ENCODE measurements around the gene FXR2.
A peak's percentile ranks its signal among the peaks of the same experiment; 100 is the strongest.

The FXR2 gene

DNA sequence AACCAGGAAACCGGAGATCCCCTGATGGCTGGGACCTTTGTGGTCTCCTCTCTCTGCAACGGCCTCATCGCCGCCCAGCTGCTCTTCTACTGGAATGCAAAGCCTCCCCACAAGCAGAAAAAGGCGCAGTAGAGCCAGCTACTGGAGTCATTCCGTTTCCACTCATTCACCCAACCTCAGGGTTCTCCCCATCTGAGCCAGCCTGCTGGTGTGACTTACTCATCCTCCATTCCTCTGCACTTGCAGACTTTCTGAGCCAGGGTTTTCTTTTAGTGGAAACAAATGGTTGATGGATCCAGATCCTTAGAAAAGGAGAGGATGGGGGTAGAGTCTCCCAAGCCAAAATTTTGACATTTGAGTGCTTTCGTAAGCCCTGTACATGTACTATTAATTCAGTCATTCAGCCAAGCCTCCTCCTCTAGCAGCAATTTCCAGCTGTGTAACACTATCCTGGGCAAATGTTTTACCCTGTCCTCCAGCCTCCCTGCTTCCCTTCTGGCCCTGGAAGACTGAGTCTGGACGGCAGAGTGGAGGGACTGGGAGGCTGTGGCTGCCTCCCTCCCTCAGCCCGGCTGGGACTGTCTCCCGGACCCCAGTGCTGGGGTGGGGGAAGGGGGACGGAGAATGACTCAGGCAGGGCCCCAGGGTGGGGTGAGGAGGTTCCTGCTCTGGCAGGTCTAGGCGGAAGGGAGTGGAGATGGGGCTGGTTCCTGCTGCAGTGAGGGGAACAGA, 27.1 kb downstream of the FXR2 start:
- FAIRE-seq, result no peak

DNA sequence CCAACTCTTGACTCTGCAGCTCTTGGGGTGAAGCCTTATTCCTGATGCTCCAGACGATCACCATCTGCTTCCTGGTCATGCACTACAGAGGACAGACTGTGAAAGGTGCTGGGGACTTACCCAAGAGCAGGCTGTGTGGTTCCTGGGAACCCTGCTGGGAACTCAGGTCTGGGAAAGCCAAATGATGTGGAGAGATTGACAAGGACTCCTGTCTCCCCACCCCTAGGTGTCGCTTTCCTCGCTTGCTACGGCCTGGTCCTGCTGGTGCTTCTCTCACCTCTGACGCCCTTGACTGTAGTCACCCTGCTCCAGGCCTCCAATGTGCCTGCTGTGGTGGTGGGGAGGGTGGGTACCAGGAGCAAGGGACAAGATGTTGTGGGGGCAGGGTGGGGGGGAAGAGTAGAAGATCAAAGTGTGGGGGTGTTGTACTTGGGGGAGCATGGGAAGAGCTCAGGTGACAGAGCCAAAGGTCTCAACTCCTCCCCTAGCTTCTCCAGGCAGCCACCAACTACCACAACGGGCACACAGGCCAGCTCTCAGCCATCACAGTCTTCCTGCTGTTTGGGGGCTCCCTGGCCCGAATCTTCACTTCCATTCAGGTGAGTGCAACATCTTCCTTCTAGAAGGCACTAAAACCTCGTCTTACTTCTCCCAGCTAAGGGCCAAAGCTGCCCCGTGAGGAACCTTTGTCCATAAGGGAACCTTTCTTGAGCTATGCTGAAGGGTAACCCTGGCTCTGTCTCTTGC, 27.9 kb downstream of the FXR2 start:
- FAIRE-seq, result no peak

DNA sequence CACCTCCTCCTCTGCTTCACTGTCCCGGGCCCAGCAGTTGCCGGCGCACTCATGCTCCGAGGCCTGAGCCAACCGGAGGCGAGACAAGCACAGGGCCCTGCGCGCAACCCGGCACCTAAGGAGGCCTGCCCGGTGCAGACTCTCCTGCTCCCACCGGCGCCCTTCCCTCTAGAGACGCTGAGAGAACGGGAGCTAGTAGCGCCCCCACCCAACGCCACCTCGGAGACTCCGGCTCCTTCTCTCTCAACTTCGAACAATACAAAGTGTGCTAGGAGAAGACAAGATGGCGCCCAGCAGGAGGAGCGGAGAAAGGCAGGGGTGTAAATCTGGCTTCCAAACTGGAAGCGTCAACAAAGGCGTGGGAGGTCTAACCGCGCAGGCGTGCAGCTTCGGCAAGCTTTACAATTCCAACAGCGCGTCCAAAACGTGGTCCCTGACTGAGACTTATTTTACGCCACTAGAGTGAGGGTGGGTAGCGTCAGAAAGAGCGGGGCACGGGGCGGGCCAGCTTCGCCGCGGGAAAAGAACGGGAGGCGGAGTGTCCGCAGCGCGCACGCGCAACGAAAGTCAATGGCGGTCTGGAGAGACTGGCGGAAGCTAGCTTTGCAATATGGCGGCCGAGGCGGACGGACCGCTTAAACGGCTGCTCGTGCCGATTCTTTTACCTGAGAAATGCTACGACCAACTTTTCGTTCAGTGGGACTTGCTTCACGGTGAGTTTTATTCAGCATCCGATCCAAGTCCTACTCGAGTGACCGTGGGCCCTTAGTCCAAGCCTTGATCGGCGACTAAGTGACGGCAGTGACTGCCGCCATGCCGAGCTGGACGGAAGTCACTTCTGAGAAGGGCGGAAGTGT, 31.2 kb downstream of the FXR2 start, which contains the start of gene MPDU1:
Gene MPDU1, plus strand, starts transcription at position 600 of the 857 bp plus-strand sequence. Its CDS starts 11 bp downstream, at position 611.
- peak; percentile 91 for FAIRE-seq

DNA sequence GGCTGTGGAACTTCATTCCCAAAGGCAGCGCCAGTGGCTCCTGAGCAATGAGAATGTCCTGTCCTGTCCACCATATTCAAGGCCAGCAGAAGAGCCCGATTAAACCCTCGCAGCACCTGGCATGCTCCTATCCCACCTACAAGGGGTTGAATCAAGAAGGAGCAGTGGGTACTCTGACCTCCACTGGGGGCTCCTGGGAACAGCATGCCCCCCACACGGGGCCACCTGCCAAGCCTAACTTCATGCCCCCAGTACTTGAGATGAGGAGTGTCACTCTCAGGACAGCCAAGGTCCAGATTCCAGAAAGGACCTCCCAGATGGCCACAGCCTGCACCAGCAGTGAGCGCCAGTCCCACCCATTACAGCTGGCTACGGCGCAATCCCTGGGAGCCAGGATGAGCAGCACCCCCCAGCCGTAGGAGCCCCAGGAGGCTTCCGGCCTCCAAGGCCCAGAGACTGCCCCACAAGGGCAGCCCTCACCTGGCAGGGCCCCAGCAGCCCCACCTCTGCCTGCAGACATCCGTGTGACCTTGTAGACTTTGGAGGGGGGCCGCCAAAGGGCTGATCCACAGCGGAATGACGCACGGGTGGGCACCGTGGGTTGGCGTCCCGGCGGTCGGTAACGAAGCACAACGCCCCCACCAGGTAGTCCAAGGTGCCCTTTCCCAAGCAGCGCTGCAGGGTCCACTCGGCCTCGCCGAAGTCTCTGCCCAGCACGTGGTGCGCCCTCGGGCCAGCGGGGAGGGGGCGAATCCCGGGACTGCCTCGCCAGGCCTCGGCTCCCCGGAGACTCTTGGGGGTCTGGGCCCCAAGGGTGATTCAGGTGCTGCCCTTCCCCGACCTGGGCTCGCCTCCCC, 32.1 kb downstream of the FXR2 start:
- FAIRE-seq, result no peak

DNA sequence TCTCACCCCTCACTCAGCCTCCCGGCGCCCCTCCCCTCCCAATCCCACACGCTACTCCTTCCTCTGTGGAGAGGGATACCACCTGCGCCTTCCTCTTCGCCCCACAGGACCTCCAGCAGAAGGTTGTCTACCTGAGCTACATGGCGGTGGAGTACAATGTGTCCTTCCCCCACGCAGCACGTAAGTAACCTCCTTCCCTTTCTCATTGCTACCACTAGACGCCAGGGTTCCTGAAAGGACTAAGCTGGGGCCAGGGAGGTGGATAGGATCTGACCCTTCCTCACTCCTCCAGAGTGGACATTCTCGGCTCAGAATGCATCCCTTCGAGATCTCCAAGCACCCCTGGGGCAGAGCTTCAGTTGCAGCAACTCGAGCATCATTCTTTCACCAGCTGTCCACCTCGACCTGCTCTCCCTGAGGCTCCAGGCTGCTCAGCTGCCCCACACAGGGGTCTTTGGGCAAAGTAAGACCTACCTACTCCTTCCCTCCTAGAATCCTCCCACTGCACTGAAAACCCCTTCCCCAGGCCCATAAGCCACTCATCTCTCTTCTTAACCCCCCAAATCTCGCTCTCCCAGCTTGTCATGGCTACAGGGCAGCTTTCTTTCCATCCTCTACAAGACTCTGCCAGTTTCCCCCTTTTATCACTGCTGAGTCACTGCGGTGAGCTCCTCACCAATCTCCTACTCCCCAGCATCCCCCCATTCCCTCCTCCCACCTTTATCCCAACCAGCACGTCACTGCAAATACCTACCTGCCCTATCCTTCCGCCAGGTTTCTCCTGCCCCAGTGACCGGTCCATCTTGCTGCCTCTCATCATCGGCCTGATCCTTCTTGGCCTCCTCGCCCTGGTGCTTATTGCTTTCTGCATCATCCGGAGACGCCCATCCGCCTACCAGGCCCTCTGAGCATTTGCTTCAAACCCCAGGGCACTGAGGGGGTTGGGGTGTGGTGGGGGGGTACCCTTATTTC, 33.8 kb downstream of the FXR2 start:
- no peak for FAIRE-seq

DNA sequence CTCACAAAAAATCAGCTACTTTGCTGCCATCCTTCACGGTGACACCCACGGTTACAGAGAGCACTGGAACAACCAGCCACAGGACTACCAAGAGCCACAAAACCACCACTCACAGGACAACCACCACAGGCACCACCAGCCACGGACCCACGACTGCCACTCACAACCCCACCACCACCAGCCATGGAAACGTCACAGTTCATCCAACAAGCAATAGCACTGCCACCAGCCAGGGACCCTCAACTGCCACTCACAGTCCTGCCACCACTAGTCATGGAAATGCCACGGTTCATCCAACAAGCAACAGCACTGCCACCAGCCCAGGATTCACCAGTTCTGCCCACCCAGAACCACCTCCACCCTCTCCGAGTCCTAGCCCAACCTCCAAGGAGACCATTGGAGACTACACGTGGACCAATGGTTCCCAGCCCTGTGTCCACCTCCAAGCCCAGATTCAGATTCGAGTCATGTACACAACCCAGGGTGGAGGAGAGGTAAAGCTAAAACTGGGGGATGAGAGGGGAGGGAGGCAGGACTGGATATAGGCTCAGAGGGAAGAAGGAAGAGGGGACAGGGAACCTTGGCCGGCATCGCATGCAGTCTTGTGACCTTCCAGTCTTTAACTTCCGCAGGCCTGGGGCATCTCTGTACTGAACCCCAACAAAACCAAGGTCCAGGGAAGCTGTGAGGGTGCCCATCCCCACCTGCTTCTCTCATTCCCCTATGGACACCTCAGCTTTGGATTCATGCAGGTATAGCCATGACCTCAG, 34.7 kb downstream of the FXR2 start:
- FAIRE-seq, result no peak

DNA sequence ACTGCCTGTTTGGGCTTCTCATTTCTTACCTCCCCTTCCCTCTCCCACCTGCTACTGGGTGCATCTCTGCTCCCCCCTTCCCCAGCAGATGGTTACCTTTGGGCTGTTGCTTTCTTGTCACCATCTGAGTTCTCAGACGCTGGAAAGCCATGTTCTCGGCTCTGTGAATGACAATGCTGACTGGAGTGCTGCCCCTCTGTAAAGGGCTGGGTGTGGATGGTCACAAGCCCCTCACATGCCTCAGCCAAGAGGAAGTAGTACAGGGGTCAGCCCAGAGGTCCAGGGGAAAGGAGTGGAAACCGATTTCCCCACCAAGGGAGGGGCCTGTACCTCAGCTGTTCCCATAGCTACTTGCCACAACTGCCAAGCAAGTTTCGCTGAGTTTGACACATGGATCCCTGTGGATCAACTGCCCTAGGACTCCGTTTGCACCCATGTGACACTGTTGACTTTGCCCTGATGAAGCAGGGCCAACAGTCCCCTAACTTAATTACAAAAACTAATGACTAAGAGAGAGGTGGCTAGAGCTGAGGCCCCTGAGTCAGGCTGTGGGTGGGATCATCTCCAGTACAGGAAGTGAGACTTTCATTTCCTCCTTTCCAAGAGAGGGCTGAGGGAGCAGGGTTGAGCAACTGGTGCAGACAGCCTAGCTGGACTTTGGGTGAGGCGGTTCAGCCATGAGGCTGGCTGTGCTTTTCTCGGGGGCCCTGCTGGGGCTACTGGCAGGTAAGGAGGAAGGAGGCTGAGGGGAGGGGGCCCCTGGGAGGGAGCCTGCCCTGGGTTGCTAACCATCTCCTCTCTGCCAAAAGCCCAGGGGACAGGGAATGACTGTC, 35.5 kb downstream of the FXR2 start, which contains the start of gene CD68:
Gene CD68, plus strand, starts transcription at position 638 of the 833 bp plus-strand sequence. Its CDS starts 40 bp downstream, at position 678.
- FAIRE-seq, result peak; percentile 26

DNA sequence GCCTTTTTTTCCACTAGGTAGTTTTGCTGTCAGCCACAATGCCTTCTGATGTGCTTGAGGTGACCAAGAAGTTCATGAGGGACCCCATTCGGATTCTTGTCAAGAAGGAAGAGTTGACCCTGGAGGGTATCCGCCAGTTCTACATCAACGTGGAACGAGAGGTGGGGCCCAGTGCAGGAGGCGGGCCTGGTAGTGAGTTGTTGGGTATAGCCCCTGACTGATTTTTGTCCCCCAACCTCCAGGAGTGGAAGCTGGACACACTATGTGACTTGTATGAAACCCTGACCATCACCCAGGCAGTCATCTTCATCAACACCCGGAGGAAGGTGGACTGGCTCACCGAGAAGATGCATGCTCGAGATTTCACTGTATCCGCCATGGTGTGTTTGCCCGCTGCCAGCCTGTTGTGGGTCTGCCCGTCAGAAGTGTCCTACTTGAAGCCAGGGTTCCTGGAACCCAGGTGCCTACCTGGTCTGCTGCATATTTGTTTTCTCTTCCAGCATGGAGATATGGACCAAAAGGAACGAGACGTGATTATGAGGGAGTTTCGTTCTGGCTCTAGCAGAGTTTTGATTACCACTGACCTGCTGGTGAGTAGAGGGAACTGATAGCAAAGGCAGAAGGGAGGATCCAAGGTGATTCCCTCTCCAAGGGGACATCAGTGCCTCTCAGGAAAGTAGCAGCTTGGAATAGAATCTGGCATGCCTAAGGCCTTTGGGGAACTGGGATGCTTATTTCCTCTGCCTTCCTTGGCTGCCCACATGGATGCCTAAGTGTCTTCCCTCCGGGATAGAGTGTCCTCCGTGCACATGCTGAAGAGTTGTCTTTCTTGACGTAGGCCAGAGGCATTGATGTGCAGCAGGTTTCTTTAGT, 37.1 kb downstream of the FXR2 start:
- no peak for FAIRE-seq

DNA sequence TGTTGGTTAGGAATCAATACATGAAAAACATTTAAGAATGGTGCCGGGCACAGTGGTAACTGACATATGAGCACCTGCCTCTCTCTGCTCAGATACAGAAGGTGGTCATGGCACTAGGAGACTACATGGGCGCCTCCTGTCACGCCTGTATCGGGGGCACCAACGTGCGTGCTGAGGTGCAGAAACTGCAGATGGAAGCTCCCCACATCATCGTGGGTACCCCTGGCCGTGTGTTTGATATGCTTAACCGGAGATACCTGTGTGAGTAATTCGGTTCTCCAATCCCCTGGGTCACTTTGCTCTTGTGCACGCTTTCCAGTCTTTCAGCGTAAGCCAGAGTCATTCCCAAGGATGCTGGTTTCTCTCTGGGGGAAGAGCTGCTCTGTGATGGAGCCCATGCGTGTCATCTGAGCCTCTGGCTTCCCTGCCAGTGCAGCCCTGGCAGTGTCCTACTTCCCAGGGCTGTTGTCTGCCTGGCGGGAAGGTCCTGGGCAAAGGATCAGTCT, 38.2 kb downstream of the FXR2 start:
- no peak for FAIRE-seq

DNA sequence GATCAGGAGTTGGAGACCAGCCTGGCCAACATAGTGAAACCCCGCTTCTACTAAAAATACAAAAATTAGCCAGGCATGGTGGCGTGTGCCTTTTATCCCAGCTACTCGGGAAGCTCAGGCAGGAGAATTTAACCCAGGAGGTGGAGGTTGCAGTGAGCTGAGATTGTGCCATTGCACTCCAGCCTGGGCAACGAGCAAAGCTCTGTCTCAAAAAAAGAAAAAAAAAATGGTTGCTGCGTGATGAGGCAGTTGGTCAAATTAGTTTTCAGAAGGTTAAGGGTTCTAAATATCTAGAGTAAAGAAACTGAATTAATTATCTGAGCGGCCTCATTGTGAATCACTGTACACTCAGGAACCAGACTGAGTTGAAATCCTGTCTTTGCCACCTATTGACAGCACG, 38.7 kb downstream of the FXR2 start:
- FAIRE-seq, result no peak

DNA sequence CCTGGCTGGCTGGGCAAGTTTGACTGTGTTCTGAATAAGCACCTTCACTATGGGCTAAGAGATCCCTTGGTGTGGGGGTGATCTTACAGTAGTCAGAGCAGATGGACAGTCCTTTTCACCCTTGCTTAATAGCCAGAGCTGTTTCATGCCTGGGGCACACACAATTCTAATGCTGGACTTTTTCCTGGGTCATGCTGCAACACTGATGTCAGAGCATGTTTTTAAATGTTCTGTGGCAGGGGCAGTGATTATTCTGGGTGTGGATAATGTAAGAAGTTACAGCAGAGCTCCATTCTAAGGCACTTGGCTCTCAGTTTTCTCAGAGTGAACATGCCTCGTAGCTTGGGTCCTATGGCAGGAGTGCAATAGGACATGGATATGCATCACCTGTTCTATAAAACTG, 39.2 kb downstream of the FXR2 start:
- no peak for FAIRE-seq

DNA sequence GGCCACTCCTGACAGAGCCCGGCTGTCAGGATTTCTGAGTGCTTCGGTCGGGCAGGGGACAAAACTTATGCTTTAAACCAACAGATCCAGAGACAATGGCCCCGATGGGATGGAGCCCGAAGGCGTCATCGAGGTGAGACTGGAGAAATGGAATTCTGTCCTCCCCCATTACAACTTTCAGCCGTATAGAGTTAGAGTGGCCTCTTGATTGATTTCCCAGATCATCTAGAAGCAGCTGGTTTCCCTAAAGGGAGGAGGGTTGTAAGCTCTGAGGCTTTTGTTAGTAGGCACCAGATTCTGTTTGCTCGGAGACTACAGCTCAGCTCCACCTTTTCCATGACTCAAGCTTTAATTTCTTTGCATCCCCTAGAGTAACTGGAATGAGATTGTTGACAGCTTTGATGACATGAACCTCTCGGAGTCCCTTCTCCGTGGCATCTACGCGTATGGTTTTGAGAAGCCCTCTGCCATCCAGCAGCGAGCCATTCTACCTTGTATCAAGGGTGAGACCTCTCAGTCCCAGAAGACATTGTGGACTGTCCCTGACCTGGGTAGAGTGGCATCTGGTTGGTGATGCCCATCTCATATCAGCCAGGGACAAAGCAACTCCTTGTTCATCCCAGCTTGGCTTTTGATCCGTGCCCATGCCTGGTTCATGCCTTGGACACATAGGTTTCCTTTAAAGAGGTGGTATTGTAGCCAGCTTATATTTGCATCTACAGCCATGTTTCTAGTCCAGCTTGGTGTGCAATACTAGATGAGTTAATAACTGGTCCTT, 40.3 kb downstream of the FXR2 start:
- FAIRE-seq, result no peak

DNA sequence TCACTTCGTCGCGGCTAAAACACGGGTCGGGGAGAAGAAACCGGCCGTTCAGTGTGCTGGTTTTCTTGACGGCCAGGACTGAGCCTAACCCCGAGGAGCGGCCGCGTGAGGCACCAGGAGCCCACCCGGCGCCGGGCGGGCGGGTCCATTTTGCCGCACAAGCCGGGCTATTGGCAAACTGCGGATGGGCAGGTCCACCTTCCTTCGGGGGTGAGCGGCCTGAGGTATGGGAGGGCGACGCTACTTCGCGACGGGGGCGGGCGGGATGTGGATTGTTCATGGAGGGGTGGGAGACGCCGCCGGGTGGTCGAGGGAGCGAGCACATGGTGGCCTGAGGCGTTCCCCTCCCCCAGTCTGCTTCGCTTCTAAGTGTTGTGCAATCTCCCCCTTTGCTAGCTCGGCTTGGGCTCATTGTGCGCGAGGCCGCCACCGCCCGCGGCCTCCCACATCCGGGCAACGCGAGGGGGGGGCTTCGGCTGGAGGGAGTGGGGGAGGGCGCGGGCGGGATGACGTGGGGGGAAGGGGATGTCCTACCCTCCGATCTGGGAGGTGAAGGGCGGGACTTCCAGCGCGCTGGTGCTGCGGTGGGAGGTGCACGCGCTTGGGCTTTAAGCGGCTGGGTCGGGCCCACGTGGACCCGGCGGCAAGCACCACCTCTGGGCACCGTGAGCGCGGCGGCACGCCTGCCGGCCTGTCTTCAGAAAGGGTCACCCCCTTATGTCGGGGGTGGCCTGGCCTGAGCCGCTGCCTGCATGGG, 41.2 kb downstream of the FXR2 start:
- no peak for FAIRE-seq

DNA sequence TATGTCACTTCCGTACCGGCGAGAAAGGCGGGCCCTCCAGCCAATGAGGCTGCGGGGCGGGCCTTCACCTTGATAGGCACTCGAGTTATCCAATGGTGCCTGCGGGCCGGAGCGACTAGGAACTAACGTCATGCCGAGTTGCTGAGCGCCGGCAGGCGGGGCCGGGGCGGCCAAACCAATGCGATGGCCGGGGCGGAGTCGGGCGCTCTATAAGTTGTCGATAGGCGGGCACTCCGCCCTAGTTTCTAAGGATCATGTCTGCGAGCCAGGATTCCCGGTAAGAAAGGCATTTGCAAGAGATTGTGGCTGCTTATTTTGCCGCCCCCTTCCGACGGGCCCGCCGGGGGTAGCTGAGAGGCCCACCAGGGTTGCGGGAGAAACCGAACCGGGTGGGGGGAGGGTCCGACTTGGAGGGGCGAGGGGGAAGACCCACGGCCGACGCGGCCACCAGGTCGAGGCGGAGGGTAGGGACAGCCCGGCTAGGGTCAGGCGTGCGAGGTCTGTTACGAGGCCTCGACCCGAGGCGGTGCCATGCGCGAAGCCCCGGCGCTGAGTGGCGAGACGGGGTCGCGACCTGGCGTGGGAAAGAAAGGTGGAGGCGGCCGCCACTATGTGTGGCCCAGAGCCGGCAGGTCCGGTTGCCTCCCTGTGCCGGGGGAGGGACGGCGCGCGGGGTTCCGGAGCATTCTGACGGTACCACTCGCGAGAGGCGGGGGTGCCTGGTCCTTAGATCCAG, 41.9 kb downstream of the FXR2 start:
- peak; percentile 97 for FAIRE-seq

DNA sequence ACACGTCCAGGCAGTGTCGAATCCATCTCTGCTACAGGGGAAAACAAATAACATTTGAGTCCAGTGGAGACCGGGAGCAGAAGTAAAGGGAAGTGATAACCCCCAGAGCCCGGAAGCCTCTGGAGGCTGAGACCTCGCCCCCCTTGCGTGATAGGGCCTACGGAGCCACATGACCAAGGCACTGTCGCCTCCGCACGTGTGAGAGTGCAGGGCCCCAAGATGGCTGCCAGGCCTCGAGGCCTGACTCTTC, 42.4 kb downstream of the FXR2 start:
- FAIRE-seq, result no peak

DNA sequence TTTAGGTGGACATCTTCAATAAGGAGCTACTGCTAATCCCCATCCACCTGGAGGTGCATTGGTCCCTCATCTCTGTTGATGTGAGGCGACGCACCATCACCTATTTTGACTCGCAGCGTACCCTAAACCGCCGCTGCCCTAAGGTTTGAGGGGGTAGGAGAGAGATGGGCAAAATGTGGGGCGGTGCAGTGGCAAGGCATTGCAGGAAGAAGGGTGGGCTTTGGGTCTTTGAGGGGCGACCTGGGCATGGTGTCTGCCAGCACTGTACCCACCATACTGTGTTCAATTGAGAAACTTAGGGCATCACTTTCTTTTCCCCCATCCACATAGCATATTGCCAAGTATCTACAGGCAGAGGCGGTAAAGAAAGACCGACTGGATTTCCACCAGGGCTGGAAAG, 44.3 kb downstream of the FXR2 start:
- FAIRE-seq, result no peak
